Measurements from ENCODE around the gene DIAPH2.
"Not testable (repeated sequence)": the region's sequence is repeated elsewhere in the genome, so short reads cannot be mapped to it uniquely, and the experiment has no call there.

DIAPH2 gene

GRCh38 chrX:96807318-96807717 is 122.7 kb downstream of the DIAPH2 start:
- H3K27me3 Mint-ChIP-seq (ENCODE audit: low read depth), result no peaks in the 10 kb centered on the region
- no peaks in the 10 kb centered on the region for H3K4me1 Mint-ChIP-seq (ENCODE audit: low read depth)
- no peak for DNase-seq (ENCODE audit: low spot score)
- no peak overlapping the region for H3K27ac Mint-ChIP-seq
- no peaks in the 10 kb centered on the region for H3K36me3 Mint-ChIP-seq (ENCODE audit: low read depth)
- H3K4me3 Mint-ChIP-seq, result no peak overlapping the region
- peaks cover 6% of the 10 kb centered on the region for H3K9me3 Mint-ChIP-seq

- DNase-seq (ENCODE audit: low spot score), result no peak
- Mint-ChIP-seq H3K27me3 (ENCODE audit: low read depth) (no peaks in the 10 kb centered on the region), H3K36me3 (ENCODE audit: low read depth) (no peaks in the 10 kb centered on the region), H3K4me1 (ENCODE audit: low read depth) (no peaks in the 10 kb centered on the region), H3K27ac (no peak overlapping the region), H3K4me3 (no peak overlapping the region), H3K9me3 (no peaks in the 10 kb centered on the region)
Observed at GRCh38 chrX:96820935-96821334, 136.3 kb downstream of the DIAPH2 start.

DNA sequence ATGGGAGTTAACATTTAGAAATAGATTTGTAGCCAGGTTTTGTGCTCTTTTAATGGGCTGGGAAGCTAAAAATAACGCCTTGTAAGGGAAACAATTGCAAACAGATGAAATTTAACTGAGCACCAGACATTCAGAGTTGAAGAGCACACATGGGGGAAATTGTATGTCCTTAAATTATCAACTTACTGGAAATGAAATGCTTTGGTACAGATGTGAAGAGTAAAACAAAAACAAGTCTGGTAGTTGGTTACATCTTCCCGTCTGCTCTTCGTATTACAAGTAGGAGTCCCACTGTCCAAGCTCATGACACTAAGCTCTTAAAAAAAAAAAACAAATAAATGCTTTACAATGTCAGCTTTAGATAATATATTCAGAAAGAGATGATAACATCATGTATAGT is 139.5 kb downstream of the DIAPH2 start:
- DNase-seq (ENCODE audit: low spot score), result no peak
- Mint-ChIP-seq H3K36me3 (ENCODE audit: low read depth) (no peaks in the 10 kb centered on the region), H3K4me3 (no peak overlapping the region), H3K9me3 (no peaks in the 10 kb centered on the region), H3K27ac (no peak overlapping the region), H3K4me1 (ENCODE audit: low read depth) (no peaks in the 10 kb centered on the region), H3K27me3 (ENCODE audit: low read depth) (no peaks in the 10 kb centered on the region)

DNA sequence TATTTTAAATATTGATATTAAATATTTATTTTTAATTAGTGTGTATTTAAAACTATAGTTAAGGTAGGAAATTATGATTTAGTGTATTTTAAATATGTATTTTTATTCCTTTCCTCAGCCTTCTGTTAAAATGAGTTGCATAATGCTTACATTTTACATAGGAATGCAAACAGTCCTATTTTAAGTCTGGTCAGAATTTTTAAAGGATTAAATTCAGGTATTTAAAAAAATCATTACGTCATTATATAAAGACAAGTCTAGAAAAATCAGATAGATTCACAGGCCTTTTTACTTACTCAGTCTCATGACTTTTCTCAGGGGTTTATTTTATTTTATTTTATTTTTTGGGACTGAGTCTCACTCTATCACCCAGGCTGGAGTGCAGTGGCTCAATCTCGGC is 148.7 kb downstream of the DIAPH2 start:
- H3K4me3 Mint-ChIP-seq, result no peak overlapping the region
- H3K27ac Mint-ChIP-seq, result no peak overlapping the region
- no peaks in the 10 kb centered on the region for H3K9me3 Mint-ChIP-seq
- no peaks in the 10 kb centered on the region for H3K27me3 Mint-ChIP-seq (ENCODE audit: low read depth)
- H3K36me3 Mint-ChIP-seq (ENCODE audit: low read depth), result no peaks in the 10 kb centered on the region
- DNase-seq (ENCODE audit: low spot score), result no peak
- H3K4me1 Mint-ChIP-seq (ENCODE audit: low read depth), result no peaks in the 10 kb centered on the region

DNA sequence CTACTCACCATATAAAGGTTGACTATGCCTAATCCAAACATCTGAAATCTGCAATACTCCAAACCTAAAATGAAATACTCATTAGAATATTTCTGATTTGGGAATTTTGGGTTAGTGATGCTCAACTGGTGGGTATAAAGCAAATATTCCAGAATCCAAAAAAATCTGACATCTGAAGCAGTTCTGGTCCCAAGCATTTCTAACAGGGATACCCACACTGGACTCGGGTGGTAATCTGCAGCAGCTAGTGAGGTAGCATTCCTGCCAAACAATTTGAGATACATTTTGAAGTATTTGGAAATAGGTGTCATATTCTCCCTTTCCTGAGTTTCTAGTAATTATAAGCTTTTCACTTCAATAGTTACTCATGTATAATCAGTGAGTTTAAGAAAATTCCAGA is 149.5 kb downstream of the DIAPH2 start:
- Mint-ChIP-seq H3K36me3 (ENCODE audit: low read depth) (no peaks in the 10 kb centered on the region), H3K4me1 (ENCODE audit: low read depth) (no peaks in the 10 kb centered on the region), H3K4me3 (no peak overlapping the region), H3K27me3 (ENCODE audit: low read depth) (no peaks in the 10 kb centered on the region), H3K27ac (no peak overlapping the region), H3K9me3 (no peaks in the 10 kb centered on the region)
- DNase-seq (ENCODE audit: low spot score), result no peak

DNA sequence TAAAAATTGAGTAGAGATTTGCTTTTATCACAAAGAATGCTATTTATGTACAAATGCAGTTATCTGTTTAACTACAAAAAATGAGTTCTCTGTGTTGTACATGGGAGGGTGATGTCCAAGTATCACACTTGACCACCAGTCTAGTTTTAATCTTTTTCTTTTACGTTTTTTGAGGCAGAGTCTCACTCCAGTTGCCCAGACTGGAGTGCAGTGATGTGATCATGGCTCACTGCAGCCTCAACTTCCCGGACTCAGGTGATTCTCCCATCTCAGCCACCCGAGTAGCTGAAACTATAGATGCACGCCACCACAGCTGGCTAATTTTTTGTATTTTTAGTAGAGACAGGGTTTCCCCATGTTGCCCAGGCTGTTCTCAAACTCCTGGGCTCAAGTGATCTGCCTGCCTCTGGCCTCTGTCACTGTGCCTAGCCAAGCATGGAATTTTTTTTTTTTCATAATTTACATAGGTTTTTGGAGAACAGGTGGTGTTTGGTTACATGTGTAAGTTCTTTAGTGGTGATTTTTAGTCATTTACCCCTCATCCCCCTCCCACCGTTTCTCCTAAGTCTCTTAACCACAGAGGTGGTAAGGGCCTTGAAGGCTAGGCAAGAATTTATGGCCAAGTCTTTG is 151.1 kb downstream of the DIAPH2 start:
- Mint-ChIP-seq H3K4me3 (no peak overlapping the region), H3K27me3 (ENCODE audit: low read depth) (no peaks in the 10 kb centered on the region), H3K9me3 (no peaks in the 10 kb centered on the region), H3K27ac (no peak overlapping the region), H3K4me1 (ENCODE audit: low read depth) (no peaks in the 10 kb centered on the region), H3K36me3 (ENCODE audit: low read depth) (no peaks in the 10 kb centered on the region)
- DNase-seq (ENCODE audit: low spot score), result no peak

DNA sequence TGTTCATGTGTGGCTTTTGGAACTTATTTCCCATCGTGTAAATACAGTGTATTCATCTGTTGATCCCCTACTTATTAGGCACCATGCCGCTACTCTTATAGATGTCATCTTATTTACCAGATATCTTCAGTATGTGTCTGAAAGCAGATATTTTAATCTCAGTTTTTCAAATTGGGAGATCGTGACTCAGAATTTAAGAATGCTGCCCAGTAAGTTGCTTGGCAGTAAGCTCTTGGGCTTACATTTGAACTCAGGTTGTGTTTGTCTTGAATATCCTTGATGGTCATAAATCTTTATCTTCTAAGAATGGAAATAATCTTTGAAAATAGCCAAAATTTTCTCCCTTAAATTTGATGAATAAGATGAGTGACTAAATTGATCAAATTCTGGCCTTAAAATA is 153.2 kb downstream of the DIAPH2 start:
- Mint-ChIP-seq H3K4me3 (no peak overlapping the region), H3K27me3 (ENCODE audit: low read depth) (no peaks in the 10 kb centered on the region), H3K4me1 (ENCODE audit: low read depth) (no peaks in the 10 kb centered on the region), H3K9me3 (no peaks in the 10 kb centered on the region), H3K27ac (no peak overlapping the region), H3K36me3 (ENCODE audit: low read depth) (no peaks in the 10 kb centered on the region)
- no peak for DNase-seq (ENCODE audit: low spot score)

DNA sequence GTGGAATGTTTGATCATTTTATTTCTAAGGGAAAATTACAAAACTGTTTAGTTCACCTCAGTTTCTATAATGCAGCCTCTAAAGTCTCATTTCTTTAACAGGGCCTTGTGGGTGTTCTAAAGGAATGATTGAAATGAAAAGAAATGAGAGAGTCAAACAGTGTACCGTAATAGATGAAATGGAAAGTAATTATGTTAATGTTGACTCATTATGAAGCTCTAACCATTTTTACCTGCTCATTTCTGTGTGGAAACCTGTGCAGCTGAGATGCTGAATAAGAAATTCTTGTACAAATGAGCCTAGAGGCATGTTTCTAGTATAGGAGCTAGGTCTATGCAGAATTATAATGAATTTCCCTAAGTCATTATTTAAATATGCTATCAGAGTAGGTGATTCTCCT is 153.9 kb downstream of the DIAPH2 start:
- Mint-ChIP-seq H3K9me3 (no peaks in the 10 kb centered on the region), H3K27ac (no peak overlapping the region), H3K4me1 (ENCODE audit: low read depth) (no peaks in the 10 kb centered on the region), H3K27me3 (ENCODE audit: low read depth) (no peaks in the 10 kb centered on the region), H3K36me3 (ENCODE audit: low read depth) (no peaks in the 10 kb centered on the region), H3K4me3 (no peak overlapping the region)
- no peak for DNase-seq (ENCODE audit: low spot score)

- no peaks in the 10 kb centered on the region for H3K9me3 Mint-ChIP-seq
- H3K4me3 Mint-ChIP-seq, result no peak overlapping the region
- no peaks in the 10 kb centered on the region for H3K27me3 Mint-ChIP-seq (ENCODE audit: low read depth)
- no peak overlapping the region for H3K27ac Mint-ChIP-seq
- DNase-seq (ENCODE audit: low spot score), result no peak
- no peaks in the 10 kb centered on the region for H3K36me3 Mint-ChIP-seq (ENCODE audit: low read depth)
- H3K4me1 Mint-ChIP-seq (ENCODE audit: low read depth), result no peaks in the 10 kb centered on the region
Observed at GRCh38 chrX:96841325-96841724, 156.7 kb downstream of the DIAPH2 start.

GRCh38 chrX:96841866-96842265 is 157.2 kb downstream of the DIAPH2 start:
- H3K4me3 Mint-ChIP-seq; H3K27ac Mint-ChIP-seq; H3K27me3 Mint-ChIP-seq (ENCODE audit: low read depth): not testable (repeated sequence)

DNA sequence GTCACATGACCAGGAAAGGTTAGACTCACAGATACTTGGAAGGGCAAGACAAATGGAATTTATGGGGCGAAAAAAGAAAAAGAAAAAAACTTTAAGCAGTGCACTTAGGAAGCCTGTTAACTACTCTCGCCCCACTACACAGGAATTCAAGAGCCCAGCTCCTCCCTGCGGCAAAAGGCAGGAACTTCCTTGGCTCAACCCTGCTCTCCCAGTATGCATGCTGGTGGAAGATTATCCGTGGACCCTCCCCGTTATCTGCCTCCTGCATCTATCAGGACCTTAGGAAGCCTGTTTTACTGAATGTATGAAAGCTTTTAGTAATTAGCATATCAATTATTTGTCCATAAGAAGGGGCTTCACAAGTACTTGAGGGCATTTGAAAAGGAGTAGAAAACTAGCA is 158.9 kb downstream of the DIAPH2 start:
- DNase-seq (ENCODE audit: low spot score), result no peak
- no peak overlapping the region for H3K27ac Mint-ChIP-seq
- no peak overlapping the region for H3K4me3 Mint-ChIP-seq
- no peaks in the 10 kb centered on the region for H3K27me3 Mint-ChIP-seq (ENCODE audit: low read depth)
- H3K9me3 Mint-ChIP-seq, result no peaks in the 10 kb centered on the region
- no peaks in the 10 kb centered on the region for H3K4me1 Mint-ChIP-seq (ENCODE audit: low read depth)
- H3K36me3 Mint-ChIP-seq (ENCODE audit: low read depth), result no peaks in the 10 kb centered on the region

More at GRCh38 chrX:96841866-96842265, 157.2 kb downstream of the DIAPH2 start:
- not testable (repeated sequence) for DNase-seq (ENCODE audit: low spot score); H3K4me1 Mint-ChIP-seq (ENCODE audit: low read depth); H3K36me3 Mint-ChIP-seq (ENCODE audit: low read depth); H3K9me3 Mint-ChIP-seq

DNA sequence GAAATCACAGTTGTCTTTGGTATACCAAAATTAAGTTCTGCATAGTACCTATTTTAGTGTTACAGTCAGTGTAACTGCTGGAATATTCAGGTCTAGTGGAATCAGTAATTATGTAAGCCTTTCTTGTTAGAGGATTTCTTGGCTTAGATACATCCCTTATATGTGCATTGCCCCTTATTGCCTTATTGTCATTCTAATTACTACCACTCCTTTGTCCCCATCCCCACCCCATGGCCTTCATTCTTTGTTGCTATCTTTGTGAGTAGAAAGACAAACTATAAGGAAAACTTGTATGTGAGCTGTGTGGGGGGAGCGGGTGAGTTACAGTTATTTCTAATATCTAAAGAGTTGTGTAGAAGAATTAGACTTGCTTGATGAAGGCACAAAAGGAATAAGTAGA is 162.2 kb downstream of the DIAPH2 start:
- H3K4me3 Mint-ChIP-seq, result no peak overlapping the region
- H3K27ac Mint-ChIP-seq, result no peak overlapping the region
- H3K27me3 Mint-ChIP-seq (ENCODE audit: low read depth), result no peaks in the 10 kb centered on the region
- no peaks in the 10 kb centered on the region for H3K9me3 Mint-ChIP-seq
- no peak for DNase-seq (ENCODE audit: low spot score)
- H3K4me1 Mint-ChIP-seq (ENCODE audit: low read depth), result no peaks in the 10 kb centered on the region
- H3K36me3 Mint-ChIP-seq (ENCODE audit: low read depth), result no peaks in the 10 kb centered on the region

DNA sequence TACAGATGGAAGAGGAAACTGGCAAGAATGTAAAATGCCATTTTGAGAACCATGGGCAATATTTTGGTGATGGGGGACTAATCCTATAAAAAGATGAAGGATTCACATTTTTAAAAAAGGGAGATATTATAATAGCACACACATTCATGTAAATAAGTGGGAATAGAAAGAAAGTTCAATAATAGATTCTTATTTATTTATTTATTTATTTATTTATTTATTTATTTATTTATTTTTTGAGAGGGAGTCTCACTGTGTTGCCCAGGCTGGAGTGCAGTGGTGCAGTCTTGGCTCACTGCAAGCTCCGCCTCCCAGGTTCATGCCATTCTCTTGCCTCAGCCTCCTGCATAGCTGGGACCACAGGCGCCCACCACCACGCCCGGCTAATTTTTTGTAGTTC is 174.8 kb downstream of the DIAPH2 start:
- H3K27ac Mint-ChIP-seq; DNase-seq (ENCODE audit: low spot score); H3K27me3 Mint-ChIP-seq (ENCODE audit: low read depth); H3K4me1 Mint-ChIP-seq (ENCODE audit: low read depth); H3K4me3 Mint-ChIP-seq; H3K36me3 Mint-ChIP-seq (ENCODE audit: low read depth); H3K9me3 Mint-ChIP-seq: not testable (repeated sequence)

GRCh38 chrX:96861218-96861617 is 176.6 kb downstream of the DIAPH2 start:
- no peaks in the 10 kb centered on the region for H3K4me1 Mint-ChIP-seq (ENCODE audit: low read depth)
- no peak overlapping the region for H3K27ac Mint-ChIP-seq
- no peaks in the 10 kb centered on the region for H3K36me3 Mint-ChIP-seq (ENCODE audit: low read depth)
- no peak for DNase-seq (ENCODE audit: low spot score)
- H3K9me3 Mint-ChIP-seq, result no peaks in the 10 kb centered on the region
- no peak overlapping the region for H3K4me3 Mint-ChIP-seq
- no peaks in the 10 kb centered on the region for H3K27me3 Mint-ChIP-seq (ENCODE audit: low read depth)

DNA sequence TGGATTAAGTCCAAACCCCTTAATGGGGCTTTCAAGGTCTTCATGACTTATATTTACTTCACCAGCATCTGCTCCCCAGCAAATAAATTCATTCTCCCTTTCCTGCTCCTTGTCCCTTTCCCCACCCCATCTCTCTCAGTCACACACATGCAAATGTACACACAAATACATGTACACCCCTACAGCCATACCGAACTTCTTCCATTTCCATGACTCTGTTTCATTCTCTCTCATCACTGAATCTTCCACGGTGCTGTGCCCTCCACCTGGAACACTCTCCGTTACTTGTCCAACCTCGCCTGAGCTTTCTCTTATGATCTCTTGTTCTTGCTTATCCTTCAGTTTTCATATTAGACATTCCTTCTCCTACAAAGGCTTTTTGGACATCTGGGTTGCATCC is 177.0 kb downstream of the DIAPH2 start:
- H3K4me3 Mint-ChIP-seq, result no peak overlapping the region

More for the DNA sequence above, 177.0 kb downstream of the DIAPH2 start:
- Mint-ChIP-seq H3K4me1 (ENCODE audit: low read depth) (no peaks in the 10 kb centered on the region), H3K27me3 (ENCODE audit: low read depth) (no peaks in the 10 kb centered on the region), H3K27ac (no peak overlapping the region), H3K9me3 (no peaks in the 10 kb centered on the region), H3K36me3 (ENCODE audit: low read depth) (no peaks in the 10 kb centered on the region)
- DNase-seq (ENCODE audit: low spot score), result no peak
